NCI-H2107 treated with DMSO at 0.1 percent for 48 hours (cell line): ENCODE measurements around the gene USHBP1.
"Not testable (repeated sequence)": the region's sequence is repeated elsewhere in the genome, so short reads cannot be mapped to it uniquely, and the experiment has no call there.

Experiments
- DNase-seq: peaks from one replicate; lab custom pipeline; 2025; ENCODE audit not compliant: unreplicated experiment; lab: John Stamatoyannopoulos, UW

Gene USHBP1

DNA sequence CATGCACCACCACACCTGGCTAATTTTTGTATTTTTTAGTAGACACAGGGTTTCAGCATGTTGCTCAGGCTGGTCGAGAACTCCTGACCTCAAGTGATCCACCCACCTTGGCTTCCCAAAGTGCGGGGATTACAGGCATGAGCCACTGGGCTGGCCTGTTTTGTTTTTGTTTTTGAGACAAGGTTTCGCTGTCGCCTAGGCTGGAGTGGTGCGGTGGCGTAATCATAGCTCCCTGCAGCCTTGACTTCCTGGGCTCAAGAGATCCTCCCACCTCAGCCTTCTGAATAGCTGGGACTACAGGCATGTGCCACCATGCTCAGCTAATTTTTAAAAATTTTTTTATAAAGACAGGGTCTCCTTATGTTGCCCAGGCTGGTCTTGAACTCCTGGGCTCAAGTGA, 31.0 kb upstream of the USHBP1 start:
- DNase-seq = not testable (repeated sequence)

DNA sequence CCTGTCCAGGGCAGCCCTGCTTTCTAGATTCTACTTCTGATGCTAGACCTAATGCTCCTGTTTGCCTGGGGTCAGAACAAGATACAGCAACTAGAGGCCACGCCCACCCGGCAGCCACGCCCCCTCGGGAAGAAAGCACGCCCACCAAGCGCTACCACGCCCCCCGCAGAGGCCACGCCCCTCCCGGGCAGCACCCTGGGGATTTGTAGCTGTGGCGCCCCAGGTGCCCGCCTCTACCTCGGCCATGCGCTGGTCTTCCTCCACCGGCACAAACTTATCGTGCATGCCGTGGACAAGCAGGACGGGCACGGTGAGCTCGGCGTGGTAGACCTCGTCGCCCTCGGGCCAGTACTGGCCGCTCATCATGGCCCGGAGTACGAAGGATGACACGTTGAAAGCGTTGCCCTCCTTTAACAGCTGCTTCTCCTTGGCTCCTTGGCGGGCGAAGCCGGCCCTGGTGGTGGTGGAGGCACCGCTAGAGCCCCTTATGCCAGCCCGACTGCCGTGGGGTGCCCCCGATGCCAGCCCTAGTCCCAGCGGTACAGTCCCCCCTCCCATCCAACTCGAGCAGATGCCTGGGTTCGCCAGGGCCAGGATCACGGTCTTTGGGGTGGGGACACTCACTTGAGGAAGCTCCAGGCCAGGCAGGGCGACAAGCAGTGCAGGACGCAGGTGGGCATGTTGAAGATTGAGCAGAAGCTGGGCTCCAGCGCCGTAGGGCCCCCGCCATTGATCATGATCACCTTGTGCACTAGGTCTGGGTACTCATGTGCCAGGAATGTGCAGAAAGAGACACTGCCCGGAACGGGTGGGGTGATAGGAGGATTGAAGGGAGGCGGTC, 29.7 kb upstream of the USHBP1 start:
- no peak for DNase-seq

DNA sequence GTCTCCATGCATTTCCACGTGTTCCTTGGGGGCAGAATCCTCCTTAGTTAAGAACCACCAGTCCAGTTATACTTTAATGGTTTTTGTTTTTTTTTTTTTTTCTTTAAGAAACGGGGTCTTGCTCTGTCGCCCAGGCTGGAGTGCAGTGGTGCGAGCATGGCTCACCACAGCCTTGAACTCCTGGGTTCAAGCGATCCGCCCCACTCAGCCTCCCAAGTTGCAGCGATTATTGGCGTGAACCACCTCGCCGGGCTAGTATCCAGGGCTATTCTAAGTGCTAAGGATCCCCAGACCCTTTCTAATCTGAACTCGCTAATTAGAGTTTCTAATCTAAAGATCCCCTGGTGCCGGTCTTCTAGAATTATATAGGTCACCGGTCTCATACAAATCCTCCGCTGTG, 29.1 kb upstream of the USHBP1 start:
- DNase-seq = no peak

DNA sequence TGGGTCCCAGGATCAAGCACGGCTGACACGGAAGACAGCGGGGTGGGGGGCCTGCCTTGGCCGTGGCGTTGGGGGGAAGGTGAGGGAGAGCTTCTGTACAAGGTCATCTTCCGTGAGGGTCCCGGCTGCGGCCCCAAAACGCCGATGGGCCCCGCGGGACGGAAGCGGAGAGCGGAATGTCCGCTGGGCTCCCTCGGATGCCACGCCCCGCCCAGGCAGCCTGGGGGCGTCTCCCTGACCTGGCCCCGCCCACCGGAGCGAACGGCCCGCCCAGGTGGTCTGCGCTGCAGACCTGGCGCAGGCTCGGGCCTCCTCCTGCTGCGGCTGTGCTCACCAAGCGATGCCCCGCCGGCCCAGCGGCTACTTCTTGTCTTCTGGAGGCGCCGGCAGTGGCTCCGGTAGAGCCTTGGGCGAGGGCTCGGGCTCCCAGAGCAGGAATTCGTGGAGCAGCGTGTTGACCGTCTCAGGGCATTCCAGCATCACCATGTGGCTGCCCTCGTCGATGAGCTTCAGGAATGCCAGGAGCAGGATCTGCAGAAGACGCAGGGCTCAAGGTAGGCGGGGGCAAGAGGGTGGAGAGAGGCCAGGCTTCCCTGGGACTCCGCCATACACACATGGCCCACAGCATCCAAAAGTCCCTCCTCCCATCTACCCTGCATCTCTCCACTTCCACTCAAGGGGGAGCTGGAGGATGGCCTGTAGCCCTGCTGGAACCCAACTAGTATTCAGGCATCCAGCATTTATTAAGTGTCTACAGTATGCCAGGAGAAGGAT, 27.9 kb upstream of the USHBP1 start:
- peak; percentile 15 for DNase-seq

DNA sequence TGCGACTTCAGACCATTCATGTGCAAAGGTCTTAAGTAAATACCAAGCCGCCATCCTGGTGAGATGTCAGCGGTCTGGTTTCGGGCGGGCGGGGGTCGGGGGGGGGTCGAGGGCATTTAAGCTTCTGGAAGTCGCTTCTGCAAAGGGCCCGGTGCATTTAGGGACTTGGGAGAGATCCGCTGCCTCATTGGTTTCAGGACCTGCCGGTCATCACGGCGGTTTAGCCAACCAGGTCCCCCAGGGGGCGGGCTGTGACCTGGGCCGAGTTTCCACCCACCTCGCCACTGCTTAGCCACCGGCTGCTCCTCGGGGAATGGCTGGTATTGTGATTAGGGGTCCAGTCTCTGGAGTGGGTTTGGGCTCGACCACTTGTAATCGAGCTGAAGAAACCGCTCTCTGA, 24.9 kb upstream of the USHBP1 start:
- DNase-seq = no peak

DNA sequence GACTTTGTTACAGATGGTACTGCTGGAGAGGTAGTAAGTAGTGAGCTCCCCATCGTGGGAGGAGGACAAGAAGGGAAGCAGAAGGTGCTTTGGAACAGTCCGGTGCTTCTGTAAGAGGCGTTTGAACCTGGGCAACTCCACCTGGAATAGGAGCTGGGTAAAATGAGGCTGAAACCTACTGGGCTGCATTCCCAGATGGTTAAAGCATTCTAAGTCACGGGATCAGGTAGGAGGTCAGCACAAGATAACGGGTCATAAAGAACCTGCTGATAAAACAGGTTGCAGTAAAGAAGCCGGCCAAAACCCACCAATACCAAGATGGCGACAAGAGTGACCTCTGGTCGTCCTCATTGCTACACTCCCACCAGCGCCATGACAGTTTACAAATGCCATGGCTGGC, 22.2 kb upstream of the USHBP1 start:
- no peak for DNase-seq

DNA sequence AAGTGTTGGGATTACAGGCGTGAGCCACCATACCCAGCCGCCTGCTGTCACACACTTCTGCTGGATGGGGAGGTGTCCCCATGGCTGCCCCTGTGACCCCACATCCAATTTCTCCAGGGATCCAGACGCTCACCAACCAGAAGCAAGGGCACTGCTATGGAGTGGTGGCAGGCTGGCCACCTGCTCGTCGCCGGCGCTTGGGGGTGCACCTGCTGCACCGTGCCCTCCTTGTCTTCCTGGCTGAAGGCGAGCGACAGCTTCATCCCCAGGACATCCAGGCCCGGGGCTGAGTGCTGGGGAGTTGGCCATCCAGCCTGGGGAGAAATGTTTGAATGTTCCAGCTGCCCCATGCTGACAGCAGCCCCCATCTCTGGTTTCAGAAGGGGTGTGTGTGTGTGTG, 21.7 kb upstream of the USHBP1 start:
- DNase-seq = no peak

DNA sequence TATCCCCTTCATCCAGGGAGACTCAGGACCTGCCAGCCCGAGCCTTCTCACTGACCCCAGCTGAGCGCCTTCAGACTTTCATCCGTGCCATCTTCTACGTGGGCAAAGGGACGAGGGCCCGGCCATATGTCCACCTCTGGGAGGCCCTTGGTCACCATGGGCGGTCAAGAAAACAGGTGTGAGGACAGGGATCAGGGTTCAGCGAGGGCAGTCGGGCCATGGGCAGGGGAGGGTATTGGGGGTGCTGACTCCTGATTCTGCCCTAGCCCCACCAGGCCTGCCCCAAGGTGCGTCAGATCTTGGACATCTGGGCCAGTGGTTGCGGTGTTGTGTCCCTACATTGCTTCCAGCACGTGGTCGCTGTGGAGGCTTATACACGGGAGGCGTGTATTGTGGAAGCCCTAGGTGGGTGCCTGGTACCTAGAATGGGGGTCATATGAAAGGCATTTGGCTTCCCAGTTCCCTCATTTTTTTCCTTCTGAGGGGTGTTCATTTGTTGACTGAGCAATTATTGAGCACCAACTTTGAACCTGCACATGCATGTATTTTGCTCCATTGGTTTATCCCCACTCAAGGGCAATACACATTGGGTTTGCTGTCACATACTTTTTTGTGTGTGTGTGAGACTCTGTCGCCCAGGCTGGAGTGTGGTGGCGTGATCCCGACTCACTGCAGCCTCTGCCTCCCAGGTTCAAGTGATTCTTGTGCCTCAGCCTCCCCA, 21.0 kb upstream of the USHBP1 start:
- no peak for DNase-seq

DNA sequence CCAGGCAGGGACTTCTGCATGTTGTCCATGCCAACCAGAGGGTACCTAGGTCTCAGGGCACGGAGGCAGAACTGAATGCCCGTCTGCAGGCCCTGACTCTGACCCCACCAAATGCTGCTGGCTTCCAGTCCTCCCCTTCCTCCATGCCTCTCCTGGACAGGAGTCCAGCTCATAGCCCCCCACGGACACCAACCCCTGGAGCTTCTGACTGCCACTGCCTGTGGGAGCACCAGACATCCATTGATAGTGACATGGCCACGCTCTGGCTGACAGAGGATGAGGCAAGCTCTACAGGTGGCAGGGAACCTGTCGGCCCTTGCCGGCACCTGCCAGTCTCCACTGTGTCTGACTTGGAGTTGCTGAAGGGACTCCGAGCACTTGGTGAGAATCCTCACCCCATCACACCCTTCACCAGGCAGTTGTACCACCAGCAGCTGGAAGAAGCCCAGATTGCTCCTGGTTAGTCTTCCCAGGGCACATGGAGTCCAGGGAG, 19.0 kb upstream of the USHBP1 start:
- no peak for DNase-seq

DNA sequence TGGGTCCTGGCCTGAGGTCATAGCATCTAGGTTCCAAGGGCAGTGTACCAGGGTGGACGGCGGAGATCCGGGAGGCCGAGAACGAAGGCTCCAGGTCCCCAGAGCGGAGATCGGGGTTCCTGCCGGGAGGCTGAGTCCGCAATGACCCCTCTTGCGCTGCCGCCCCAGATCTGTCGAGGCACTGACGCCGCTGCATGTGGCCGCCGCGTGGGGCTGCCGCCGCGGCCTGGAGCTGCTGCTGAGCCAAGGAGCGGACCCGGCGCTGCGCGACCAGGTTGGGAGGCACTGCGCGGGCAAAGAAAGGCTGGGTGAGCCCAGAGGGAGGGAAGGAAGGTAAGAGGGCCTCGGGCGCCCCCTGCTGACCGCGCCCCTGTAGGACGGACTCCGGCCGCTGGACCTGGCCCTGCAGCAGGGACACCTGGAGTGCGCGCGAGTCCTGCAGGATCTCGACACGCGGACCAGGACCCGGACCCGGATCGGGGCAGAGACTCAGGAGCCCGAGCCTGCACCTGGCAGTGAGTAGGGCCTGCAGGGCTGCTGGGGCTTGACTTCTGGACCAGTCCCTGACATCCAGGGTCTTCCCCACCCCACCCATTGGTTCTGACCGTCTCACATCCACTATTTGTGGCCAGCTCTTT, 18.1 kb upstream of the USHBP1 start:
- peak; percentile 64 for DNase-seq

DNA sequence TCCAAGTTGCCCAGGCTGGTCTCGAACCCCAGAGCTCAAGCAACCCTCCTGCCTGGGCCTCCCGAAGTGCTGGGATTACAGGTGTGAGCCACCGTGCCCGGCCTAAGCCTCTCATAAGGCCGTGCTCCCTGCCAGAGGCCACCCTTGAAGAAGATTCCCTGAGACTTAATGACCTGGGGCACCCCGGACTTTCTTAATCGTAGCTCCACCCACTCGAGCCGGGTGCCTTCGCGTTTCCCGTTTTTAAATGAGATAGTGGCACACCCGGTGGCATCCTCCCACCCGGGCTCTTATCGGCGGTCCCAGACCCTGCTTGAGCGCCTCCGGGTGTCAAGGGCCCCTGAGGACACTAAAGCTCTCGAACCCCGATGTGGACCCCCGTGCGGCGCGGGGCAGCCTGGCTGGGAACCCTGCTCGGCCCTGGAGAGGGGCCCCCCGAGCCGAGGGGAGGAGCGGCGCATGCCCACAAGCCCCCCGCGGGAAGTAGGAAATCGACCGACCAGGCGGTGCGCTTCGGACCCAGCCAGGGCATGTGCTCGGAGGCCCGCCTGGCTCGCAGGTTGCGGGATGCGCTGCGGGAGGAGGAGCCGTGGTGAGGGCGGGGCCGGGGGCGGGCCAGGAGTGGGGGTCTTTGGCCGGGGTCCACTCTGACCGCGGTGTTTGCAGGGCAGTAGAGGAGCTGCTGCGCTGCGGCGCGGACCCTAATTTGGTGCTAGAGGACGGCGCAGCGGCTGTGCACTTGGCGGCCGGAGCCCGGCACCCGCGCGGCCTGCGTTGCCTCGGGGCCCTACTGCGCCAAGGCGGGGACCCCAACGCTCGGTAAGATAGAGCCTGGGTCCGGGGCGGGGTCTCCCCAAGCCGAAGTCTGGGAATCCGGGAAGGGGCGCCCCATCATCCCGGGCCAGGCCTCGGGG, 17.1 kb upstream of the USHBP1 start, which contains the start of gene ANKLE1:
TSS of gene ANKLE1 (plus strand) at position 511 of the 914 bp plus-strand sequence. CDS start at position 531, 20 bp downstream.
- no peak for DNase-seq

DNA sequence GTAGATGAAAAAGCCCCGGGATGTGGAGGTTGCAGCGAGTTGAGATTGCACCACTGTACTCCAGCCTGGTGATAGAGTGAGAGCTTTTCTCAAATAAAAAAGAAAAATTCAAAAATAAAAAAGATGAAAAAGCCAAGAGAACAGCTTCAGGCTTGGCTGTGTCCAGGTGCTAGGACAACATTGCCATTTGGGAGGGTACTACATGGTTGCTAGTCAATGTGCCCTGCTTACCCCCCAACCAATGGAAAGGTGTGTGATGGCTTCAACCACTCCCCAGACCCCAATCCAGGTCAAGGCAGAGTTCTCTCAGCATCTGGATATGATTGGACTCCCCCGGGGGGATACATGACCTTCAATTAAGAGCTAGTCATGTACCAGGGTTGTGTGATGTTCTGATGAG, 14.9 kb upstream of the USHBP1 start:
- DNase-seq = no peak

DNA sequence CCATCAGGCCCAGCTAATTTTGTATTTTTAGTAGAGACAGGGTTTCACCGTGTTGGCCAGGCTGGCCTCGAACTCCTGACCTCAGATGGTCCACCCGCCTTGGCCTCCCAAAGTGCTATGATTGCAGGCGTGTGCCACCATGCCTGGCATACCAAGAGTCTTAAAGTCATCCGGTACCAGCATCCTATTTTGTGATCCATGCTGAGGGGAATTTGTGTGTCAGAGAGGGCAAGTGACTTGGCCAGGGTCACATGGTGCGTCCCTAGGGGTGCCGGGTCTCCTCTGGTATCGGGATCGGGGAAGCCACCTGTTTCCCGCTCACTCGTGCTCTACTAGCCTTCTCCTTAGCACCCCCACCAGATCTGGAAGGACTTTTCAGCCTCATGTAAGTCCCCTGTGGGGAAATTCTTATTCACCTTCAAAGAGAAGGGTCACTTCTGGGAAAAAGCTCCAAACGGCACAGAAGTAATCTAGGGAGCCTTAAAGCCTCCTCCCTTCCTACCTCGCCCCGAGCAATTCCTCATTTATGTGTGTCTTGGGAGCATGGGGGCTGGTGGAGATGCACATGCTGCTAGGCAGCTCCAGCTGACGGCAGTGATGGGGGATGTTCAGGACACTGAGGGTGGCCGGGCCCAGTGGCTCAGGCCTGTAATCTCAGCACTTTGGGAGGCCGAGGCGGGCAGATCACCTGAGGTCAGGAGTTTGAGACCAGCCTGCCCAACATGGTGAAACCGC, 11.1 kb upstream of the USHBP1 start:
- DNase-seq = no peak

DNA sequence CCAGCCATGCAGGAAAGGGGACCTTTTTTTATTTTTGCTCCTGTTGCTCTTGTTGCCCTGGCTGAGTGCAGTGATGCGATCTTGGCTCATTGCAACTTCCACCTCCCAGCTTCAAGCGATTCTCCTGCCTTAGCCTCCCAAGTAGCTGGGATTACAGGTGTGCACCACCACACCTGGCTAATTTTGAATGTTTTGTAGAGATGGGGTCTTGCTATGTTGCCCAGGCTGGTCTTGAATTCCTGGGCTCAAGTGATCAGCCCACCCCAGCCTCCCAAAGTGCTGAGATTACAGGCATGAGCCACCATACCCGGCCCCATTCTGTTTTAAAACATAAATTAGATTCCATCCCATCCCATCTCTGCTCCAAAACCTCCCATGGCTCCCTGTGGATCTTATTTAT, 10.3 kb upstream of the USHBP1 start:
- not testable (repeated sequence) for DNase-seq

DNA sequence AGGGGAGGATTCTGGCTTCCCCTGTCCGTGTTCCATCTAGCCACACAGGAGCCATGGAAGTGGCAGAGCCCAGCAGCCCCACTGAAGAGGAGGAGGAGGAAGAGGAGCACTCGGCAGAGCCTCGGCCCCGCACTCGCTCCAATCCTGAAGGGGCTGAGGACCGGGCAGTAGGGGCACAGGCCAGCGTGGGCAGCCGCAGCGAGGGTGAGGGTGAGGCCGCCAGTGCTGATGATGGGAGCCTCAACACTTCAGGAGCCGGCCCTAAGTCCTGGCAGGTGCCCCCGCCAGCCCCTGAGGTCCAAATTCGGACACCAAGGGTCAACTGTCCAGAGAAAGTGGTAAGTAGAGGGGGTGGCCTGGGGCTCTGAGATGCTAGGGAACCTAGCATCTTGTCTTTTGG, 4.2 kb upstream of the USHBP1 start:
- DNase-seq = no peak

DNA sequence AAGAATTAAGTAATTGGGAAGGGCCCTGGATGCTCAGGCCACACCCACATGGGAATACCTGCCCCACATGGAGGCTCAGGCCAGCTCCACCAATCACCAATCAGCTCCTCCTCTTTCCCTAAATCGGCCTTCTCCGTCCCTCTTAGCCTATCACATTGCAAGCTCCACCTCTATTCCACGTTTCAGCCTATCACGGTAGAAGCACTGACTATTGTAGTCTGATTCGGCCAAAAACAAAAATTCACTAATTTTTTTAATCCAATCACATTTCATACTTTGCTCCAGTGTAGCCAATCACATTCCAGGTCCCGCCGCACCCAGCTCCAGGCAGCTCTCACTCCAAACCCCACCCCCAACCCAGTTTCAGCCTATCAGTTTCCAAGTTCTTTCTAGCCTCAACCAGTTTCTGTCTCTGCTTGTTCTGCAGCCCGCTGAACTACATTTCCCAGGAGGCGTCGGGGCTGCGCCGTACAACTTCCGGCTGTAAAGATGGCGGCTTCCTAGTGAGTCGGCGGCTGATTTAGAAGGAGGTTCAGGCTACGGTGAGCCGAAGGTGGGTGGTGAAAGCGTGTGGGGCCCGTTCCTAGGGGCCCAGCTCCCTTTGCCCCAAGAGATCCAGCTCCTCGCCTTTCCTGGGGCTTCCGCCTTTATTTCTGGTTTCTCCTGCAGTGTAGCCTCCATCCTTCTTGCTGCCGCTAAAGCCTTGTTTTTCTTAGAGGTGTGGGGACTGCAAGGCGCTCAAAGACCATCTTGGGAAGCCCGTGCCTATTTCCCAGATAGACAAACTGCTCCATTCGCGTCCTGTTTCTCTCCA, 2.6 kb upstream of the USHBP1 start, which contains the start of gene BABAM1:
TSS of gene BABAM1 (plus strand) at position 469 of the 814 bp plus-strand sequence. CDS start 1,364 bp downstream, outside the sequence.
- DNase-seq = peak; percentile 97

DNA sequence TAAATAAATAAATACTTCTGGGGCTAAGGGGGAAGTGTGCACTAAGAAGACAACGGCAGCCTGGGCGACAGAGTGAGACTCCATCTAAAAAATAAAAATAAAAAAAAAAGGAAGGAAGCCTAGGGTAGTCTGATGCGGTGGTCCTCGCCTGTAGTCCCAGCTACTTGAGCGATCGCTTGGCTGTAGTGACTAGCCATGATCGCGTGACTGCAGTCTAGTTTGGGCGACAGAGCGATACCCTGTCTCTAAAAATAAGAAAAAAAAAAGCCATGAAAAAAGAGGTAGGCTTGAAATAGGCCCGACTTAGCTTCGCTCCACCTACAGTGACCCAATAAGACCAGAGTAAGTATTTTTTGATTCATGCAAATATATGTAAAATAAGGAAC, 2.0 kb upstream of the USHBP1 start:
- DNase-seq = no peak

DNA sequence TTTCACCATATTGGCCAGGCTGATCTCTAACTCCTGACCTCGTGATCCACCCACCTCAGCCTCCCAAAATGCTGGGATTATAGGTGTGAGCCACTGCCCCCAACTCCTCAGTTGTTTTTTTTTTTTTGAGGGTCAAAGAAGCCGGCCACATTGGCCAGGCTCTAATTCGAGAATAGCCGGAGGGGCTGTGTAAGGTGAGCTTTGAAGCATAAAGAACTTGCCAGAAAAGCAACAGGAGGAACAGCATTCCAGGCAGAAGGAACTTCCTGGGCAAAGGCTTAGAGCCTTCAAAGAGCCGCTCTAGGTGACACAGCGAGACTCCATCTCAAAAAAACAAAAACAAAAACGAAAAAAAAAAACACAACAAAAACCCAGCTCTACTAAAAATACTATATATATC, 1.5 kb upstream of the USHBP1 start:
- DNase-seq = no peak
